ENCODE measurements around the gene HLCS.

Gene HLCS

GRCh38 chr21:36882776-36883175, 83.7 kb downstream of the HLCS start:
- H3K4me3 ChIP-seq (ENCODE audit: low read length) = no peak overlapping the region
- H3K4me1 ChIP-seq (ENCODE audit: control insufficient read depth, insufficient read depth, low read length) = no peaks in the 10 kb centered on the region
- no peak overlapping the region for H3K9ac ChIP-seq (ENCODE audit: low read length)
- H3K9me3 ChIP-seq (ENCODE audit: control insufficient read depth, low read length) = no peaks in the 10 kb centered on the region
- no peaks in the 10 kb centered on the region for H3K27me3 ChIP-seq (ENCODE audit: control insufficient read depth, insufficient read depth, low read length)
- no peaks in the 10 kb centered on the region for H3K36me3 ChIP-seq (ENCODE audit: control insufficient read depth, insufficient read depth, low read length)

- Histone ChIP-seq H3K9ac (ENCODE audit: low read length) (no peak overlapping the region), H3K36me3 (ENCODE audit: control insufficient read depth, insufficient read depth, low read length) (no peaks in the 10 kb centered on the region), H3K4me1 (ENCODE audit: control insufficient read depth, insufficient read depth, low read length) (no peaks in the 10 kb centered on the region), H3K9me3 (ENCODE audit: control insufficient read depth, low read length) (no peaks in the 10 kb centered on the region), H3K4me3 (ENCODE audit: low read length) (no peak overlapping the region), H3K27me3 (ENCODE audit: control insufficient read depth, insufficient read depth, low read length) (no peaks in the 10 kb centered on the region)
Measured at GRCh38 chr21:36881228-36881627, 85.2 kb downstream of the HLCS start.

GRCh38 chr21:36879827-36880226, 86.6 kb downstream of the HLCS start:
- Histone ChIP-seq H3K27me3 (ENCODE audit: control insufficient read depth, insufficient read depth, low read length) (no peaks in the 10 kb centered on the region), H3K9me3 (ENCODE audit: control insufficient read depth, low read length) (no peaks in the 10 kb centered on the region), H3K4me1 (ENCODE audit: control insufficient read depth, insufficient read depth, low read length) (no peaks in the 10 kb centered on the region), H3K4me3 (ENCODE audit: low read length) (no peak overlapping the region), H3K36me3 (ENCODE audit: control insufficient read depth, insufficient read depth, low read length) (no peaks in the 10 kb centered on the region), H3K9ac (ENCODE audit: low read length) (no peak overlapping the region)

GRCh38 chr21:36877741-36878140, 88.7 kb downstream of the HLCS start:
- Histone ChIP-seq H3K4me3 (ENCODE audit: low read length) (no peak overlapping the region), H3K36me3 (ENCODE audit: control insufficient read depth, insufficient read depth, low read length) (no peaks in the 10 kb centered on the region), H3K9me3 (ENCODE audit: control insufficient read depth, low read length) (no peaks in the 10 kb centered on the region), H3K27me3 (ENCODE audit: control insufficient read depth, insufficient read depth, low read length) (no peaks in the 10 kb centered on the region), H3K9ac (ENCODE audit: low read length) (no peak overlapping the region), H3K4me1 (ENCODE audit: control insufficient read depth, insufficient read depth, low read length) (no peaks in the 10 kb centered on the region)

- no peaks in the 10 kb centered on the region for H3K9me3 ChIP-seq (ENCODE audit: control insufficient read depth, low read length)
- H3K36me3 ChIP-seq (ENCODE audit: control insufficient read depth, insufficient read depth, low read length) = no peaks in the 10 kb centered on the region
- no peaks in the 10 kb centered on the region for H3K4me1 ChIP-seq (ENCODE audit: control insufficient read depth, insufficient read depth, low read length)
- no peak overlapping the region for H3K4me3 ChIP-seq (ENCODE audit: low read length)
- H3K9ac ChIP-seq (ENCODE audit: low read length) = no peak overlapping the region
- no peaks in the 10 kb centered on the region for H3K27me3 ChIP-seq (ENCODE audit: control insufficient read depth, insufficient read depth, low read length)
Measured at GRCh38 chr21:36874665-36875064, 91.8 kb downstream of the HLCS start.

GRCh38 chr21:36873513-36873912, 93.0 kb downstream of the HLCS start:
- no peaks in the 10 kb centered on the region for H3K4me1 ChIP-seq (ENCODE audit: control insufficient read depth, insufficient read depth, low read length)
- no peaks in the 10 kb centered on the region for H3K36me3 ChIP-seq (ENCODE audit: control insufficient read depth, insufficient read depth, low read length)
- H3K27me3 ChIP-seq (ENCODE audit: control insufficient read depth, insufficient read depth, low read length) = no peaks in the 10 kb centered on the region
- no peak overlapping the region for H3K9ac ChIP-seq (ENCODE audit: low read length)
- no peak overlapping the region for H3K4me3 ChIP-seq (ENCODE audit: low read length)
- no peaks in the 10 kb centered on the region for H3K9me3 ChIP-seq (ENCODE audit: control insufficient read depth, low read length)

GRCh38 chr21:36867291-36867905, 99.1 kb downstream of the HLCS start:
- Histone ChIP-seq H3K4me3 (ENCODE audit: low read length) (no peak overlapping the region), H3K9ac (ENCODE audit: low read length) (no peak overlapping the region), H3K36me3 (ENCODE audit: control insufficient read depth, insufficient read depth, low read length) (no peaks in the 10 kb centered on the region), H3K4me1 (ENCODE audit: control insufficient read depth, insufficient read depth, low read length) (no peaks in the 10 kb centered on the region), H3K9me3 (ENCODE audit: control insufficient read depth, low read length) (no peaks in the 10 kb centered on the region), H3K27me3 (ENCODE audit: control insufficient read depth, insufficient read depth, low read length) (no peaks in the 10 kb centered on the region)

- Histone ChIP-seq H3K36me3 (ENCODE audit: control insufficient read depth, insufficient read depth, low read length) (no peaks in the 10 kb centered on the region), H3K9me3 (ENCODE audit: control insufficient read depth, low read length) (no peaks in the 10 kb centered on the region), H3K4me3 (ENCODE audit: low read length) (no peak overlapping the region), H3K27me3 (ENCODE audit: control insufficient read depth, insufficient read depth, low read length) (no peaks in the 10 kb centered on the region), H3K4me1 (ENCODE audit: control insufficient read depth, insufficient read depth, low read length) (peaks cover 1% of the 10 kb centered on the region), H3K9ac (ENCODE audit: low read length) (no peak overlapping the region)
Measured at GRCh38 chr21:36866419-36866818, 100.0 kb downstream of the HLCS start.

GRCh38 chr21:36864974-36865373, 101.5 kb downstream of the HLCS start:
- Histone ChIP-seq H3K9ac (ENCODE audit: low read length) (no peak overlapping the region), H3K4me3 (ENCODE audit: low read length) (no peak overlapping the region), H3K27me3 (ENCODE audit: control insufficient read depth, insufficient read depth, low read length) (no peaks in the 10 kb centered on the region), H3K9me3 (ENCODE audit: control insufficient read depth, low read length) (no peaks in the 10 kb centered on the region), H3K4me1 (ENCODE audit: control insufficient read depth, insufficient read depth, low read length) (peaks cover 7% of the 10 kb centered on the region), H3K36me3 (ENCODE audit: control insufficient read depth, insufficient read depth, low read length) (no peaks in the 10 kb centered on the region)

- Histone ChIP-seq H3K9me3 (ENCODE audit: control insufficient read depth, low read length) (no peaks in the 10 kb centered on the region), H3K36me3 (ENCODE audit: control insufficient read depth, insufficient read depth, low read length) (no peaks in the 10 kb centered on the region), H3K9ac (ENCODE audit: low read length) (no peak overlapping the region), H3K4me1 (ENCODE audit: control insufficient read depth, insufficient read depth, low read length) (peaks cover 7% of the 10 kb centered on the region), H3K27me3 (ENCODE audit: control insufficient read depth, insufficient read depth, low read length) (no peaks in the 10 kb centered on the region), H3K4me3 (ENCODE audit: low read length) (no peak overlapping the region)
Measured at GRCh38 chr21:36863260-36863659, 103.2 kb downstream of the HLCS start.

- Histone ChIP-seq H3K27me3 (ENCODE audit: control insufficient read depth, insufficient read depth, low read length) (no peaks in the 10 kb centered on the region), H3K9ac (ENCODE audit: low read length) (no peak overlapping the region), H3K4me1 (ENCODE audit: control insufficient read depth, insufficient read depth, low read length) (peaks cover 7% of the 10 kb centered on the region), H3K36me3 (ENCODE audit: control insufficient read depth, insufficient read depth, low read length) (no peaks in the 10 kb centered on the region), H3K9me3 (ENCODE audit: control insufficient read depth, low read length) (no peaks in the 10 kb centered on the region), H3K4me3 (ENCODE audit: low read length) (no peak overlapping the region)
Measured at GRCh38 chr21:36861595-36862323, 104.7 kb downstream of the HLCS start.

GRCh38 chr21:36860736-36861594, 105.5 kb downstream of the HLCS start:
- Histone ChIP-seq H3K36me3 (ENCODE audit: control insufficient read depth, insufficient read depth, low read length) (no peaks in the 10 kb centered on the region), H3K9ac (ENCODE audit: low read length) (no peak overlapping the region), H3K27me3 (ENCODE audit: control insufficient read depth, insufficient read depth, low read length) (no peaks in the 10 kb centered on the region), H3K4me1 (ENCODE audit: control insufficient read depth, insufficient read depth, low read length) (peaks cover 7% of the 10 kb centered on the region), H3K4me3 (ENCODE audit: low read length) (no peak overlapping the region), H3K9me3 (ENCODE audit: control insufficient read depth, low read length) (no peaks in the 10 kb centered on the region)
